Smooth muscle cell (in vitro differentiated cells): Measurements from ENCODE around the gene POMT2. TPM values are rescaled to one million over a fixed set of nuclear protein-coding genes. Genes with fewer than 3 reads are reported as not detected.

Source experiments
- DNase-seq: peaks from one replicate; lab custom pipeline; 2025; ENCODE audit not compliant: unreplicated experiment; lab: John Stamatoyannopoulos, UW
- H2AFZ ChIP-seq: fragments of 200-600 bp; sonication (generic); 2 replicates; pipeline ENCODE4 v1.6.0; 2016; ENCODE audit warnings: antibody characterized with exemption, low read depth, mild to moderate bottlenecking
- H3F3A ChIP-seq: fragments of 200-600 bp; sonication (generic); 2 replicates; pipeline ENCODE4 v1.6.0; 2017; ENCODE audit warnings: antibody characterized with exemption, low read depth
- H3K27ac ChIP-seq: fragments of 200-600 bp; sonication (generic); 2 replicates; pipeline ENCODE4 v1.5.1; 2016; ENCODE audit warnings: low read depth, mild to moderate bottlenecking
- H3K27me3 ChIP-seq: fragments of 200-600 bp; sonication (generic); 2 replicates; pipeline ENCODE4 v1.6.1; 2016; ENCODE audit warnings: low read depth, mild to moderate bottlenecking
- H3K36me3 ChIP-seq: fragments of 200-600 bp; sonication (generic); 2 replicates; pipeline ENCODE4 v1.5.1; 2016; ENCODE audit warnings: low read depth
- H3K4me1 ChIP-seq: fragments of 200-600 bp; sonication (generic); 2 replicates; pipeline ENCODE4 v1.5.1; 2016; ENCODE audit warnings: low read depth
- H3K4me2 ChIP-seq: fragments of 200-600 bp; sonication (generic); 2 replicates; pipeline ENCODE4 v1.6.0; 2016; ENCODE audit warnings: mild to moderate bottlenecking
- H3K4me3 ChIP-seq: fragments of 200-600 bp; sonication (generic); 2 replicates; pipeline ENCODE4 v1.5.1; 2016; ENCODE audit warnings: mild to moderate bottlenecking
- H3K79me2 ChIP-seq: fragments of 200-600 bp; sonication (generic); 2 replicates; pipeline ENCODE4 v1.6.0; 2016; ENCODE audit warnings: low read depth, mild to moderate bottlenecking
- H3K9ac ChIP-seq: fragments of 200-600 bp; sonication (generic); 2 replicates; pipeline ENCODE4 v1.6.0; 2016; ENCODE audit warnings: low read depth
- H3K9me3 ChIP-seq: fragments of 200-600 bp; sonication (generic); replicated peaks from 2 replicates; pipeline ENCODE4 v1.5.1; 2016; ENCODE audit warnings: low read depth
- H4K20me1 ChIP-seq: fragments of 200-600 bp; sonication (generic); 2 replicates; pipeline ENCODE4 v1.6.0; 2016; ENCODE audit warnings: low read depth
- WGBS: methylation state at CpG from one replicate; pipeline ENCODE4 v1.1.7; 2016; ENCODE audit warnings: low lambda C conversion rate; 5-methylcytosine and 5-hydroxymethylcytosine counted together
- polyA plus RNA-seq: library from polyadenylated mRNA; unstranded; fragments of >200 nt; fragmentation: Nextera tagmentation; extraction: Ambion mirVana; gene quantifications from 2 replicates; pipeline ENCODE4 v1.2.1, GENCODE V29; 2016
- total RNA-seq: library from RNA; depleted of rRNA; stranded (reverse); fragments of >200 nt; gene quantifications from 2 replicates; pipeline ENCODE4 v1.2.3, GENCODE V29; 2014
- TF ChIP-seq, protein P1 (sequence below): fragments of 200-600 bp; sonication (generic); IDR thresholded peaks from 2 replicates; pipeline ENCODE4 v1.5.1; 2017; ENCODE audit warnings: borderline replicate concordance, mild to moderate bottlenecking, antibody characterized with exemption; ENCODE audit not compliant: insufficient read depth, poor library complexity, severe bottlenecking

The POMT2 gene
- total and polyA plus RNA-seq, 2 experiments from 2014 or later: 15.9 to 39.8 TPM

DNA sequence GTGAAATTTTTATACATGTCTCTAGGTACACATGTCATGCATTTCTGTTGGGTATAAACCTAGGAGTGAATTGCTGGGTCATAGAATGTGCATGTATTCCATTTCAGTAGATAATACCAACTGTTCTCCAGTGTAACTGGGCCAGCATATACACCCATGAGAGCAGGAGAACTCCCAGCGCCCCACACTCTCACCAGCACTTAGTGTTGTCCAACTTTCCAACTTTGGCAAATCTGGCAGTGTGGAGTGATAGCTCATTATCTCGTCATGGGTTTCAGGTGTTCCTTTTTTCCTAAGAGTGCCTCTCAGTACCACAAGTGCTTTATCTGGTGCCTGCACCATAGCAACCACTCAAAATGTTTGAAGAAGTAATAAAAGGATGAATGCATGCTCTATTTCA lies 89.8 kb downstream of the POMT2 start:
- Histone ChIP-seq H4K20me1 (no peaks in the 10 kb centered on the region), H2AFZ (no peak overlapping the region), H3K4me3 (no peak overlapping the region), H3K36me3 (no peaks in the 10 kb centered on the region), H3K4me2 (no peak overlapping the region), H3K79me2 (no peaks in the 10 kb centered on the region), H3K4me1 (no peaks in the 10 kb centered on the region), H3K9ac (no peak overlapping the region), H3K9me3 (no peaks in the 10 kb centered on the region), H3K27ac (no peak overlapping the region), H3F3A (no peaks in the 10 kb centered on the region), H3K27me3 (no peaks in the 10 kb centered on the region)
- no peak for DNase-seq
- TF ChIP-seq, protein P1, sequence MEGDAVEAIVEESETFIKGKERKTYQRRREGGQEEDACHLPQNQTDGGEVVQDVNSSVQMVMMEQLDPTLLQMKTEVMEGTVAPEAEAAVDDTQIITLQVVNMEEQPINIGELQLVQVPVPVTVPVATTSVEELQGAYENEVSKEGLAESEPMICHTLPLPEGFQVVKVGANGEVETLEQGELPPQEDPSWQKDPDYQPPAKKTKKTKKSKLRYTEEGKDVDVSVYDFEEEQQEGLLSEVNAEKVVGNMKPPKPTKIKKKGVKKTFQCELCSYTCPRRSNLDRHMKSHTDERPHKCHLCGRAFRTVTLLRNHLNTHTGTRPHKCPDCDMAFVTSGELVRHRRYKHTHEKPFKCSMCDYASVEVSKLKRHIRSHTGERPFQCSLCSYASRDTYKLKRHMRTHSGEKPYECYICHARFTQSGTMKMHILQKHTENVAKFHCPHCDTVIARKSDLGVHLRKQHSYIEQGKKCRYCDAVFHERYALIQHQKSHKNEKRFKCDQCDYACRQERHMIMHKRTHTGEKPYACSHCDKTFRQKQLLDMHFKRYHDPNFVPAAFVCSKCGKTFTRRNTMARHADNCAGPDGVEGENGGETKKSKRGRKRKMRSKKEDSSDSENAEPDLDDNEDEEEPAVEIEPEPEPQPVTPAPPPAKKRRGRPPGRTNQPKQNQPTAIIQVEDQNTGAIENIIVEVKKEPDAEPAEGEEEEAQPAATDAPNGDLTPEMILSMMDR: no peak
- 92% methylated on average over 2 of the region's 2 CpGs for WGBS

DNA sequence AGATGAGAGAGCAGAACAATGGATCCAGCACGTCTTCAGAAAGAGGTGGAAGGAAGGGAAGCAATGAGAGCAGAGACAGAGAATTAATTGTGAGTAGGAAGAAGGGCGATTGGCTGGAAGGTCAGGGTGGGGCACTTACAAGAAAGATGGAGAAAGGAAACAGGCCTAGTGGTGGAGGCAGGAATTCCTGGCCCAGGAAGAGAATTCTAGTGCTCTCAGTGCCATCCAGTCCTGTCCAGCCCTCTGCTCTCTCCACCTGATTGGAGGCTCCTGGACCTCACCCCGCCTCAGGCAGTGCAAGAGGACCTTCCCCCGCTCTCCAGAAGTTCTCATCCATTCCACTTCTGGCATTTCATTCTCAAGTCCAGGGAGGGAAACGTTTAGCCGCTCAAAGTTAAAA lies 92.6 kb downstream of the POMT2 start:
- H3K9me3 ChIP-seq: no peaks in the 10 kb centered on the region
- H3K4me1 ChIP-seq: no peaks in the 10 kb centered on the region
- no peaks in the 10 kb centered on the region for H3K79me2 ChIP-seq
- no peak overlapping the region for H2AFZ ChIP-seq
- WGBS: 63% methylated on average over 6 of the region's 6 CpGs
- H3K9ac ChIP-seq: no peak overlapping the region
- no peak overlapping the region for H3K27ac ChIP-seq
- DNase-seq: no peak
- TF ChIP-seq, protein P1: no peak
- no peak overlapping the region for H3K4me2 ChIP-seq
- no peak overlapping the region for H3K4me3 ChIP-seq
- no peaks in the 10 kb centered on the region for H4K20me1 ChIP-seq
- no peaks in the 10 kb centered on the region for H3K36me3 ChIP-seq
- no peaks in the 10 kb centered on the region for H3F3A ChIP-seq
- H3K27me3 ChIP-seq: no peaks in the 10 kb centered on the region

DNA sequence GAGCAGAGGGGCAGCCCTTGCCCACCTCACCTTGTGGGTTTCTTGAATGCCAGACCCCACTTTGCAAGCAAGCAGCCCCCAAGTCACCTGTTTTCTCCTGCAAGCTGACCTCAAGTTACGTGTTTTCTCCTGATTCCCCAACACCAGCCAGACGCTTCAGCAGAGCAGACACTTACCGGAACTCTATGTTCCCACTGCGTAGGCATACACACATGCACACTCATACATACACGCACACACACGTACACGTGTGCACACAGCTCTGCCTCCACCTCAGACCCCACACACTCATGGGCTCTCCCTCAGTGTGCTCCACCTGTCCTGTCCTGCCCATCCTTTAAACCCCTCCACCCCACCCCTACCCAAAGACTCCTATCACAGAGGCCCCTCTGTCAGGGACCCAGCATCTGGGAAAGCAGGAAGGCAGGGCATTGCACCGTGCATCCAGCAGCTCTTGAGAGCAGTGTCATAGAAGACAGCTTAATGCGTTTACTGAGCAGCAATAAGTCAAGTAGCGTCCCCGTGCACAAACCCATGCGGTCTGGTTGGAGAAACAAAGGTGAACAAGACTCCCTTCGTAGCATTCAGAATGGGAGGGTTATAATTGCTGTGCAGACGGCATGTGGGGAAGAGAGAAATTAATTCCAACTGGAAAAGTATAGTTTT lies 94.7 kb downstream of the POMT2 start:
- Histone ChIP-seq H3K9me3 (no peaks in the 10 kb centered on the region), H3K4me2 (no peak overlapping the region), H3K4me1 (no peaks in the 10 kb centered on the region), H3K27ac (no peak overlapping the region), H3K27me3 (no peaks in the 10 kb centered on the region), H4K20me1 (no peaks in the 10 kb centered on the region), H3F3A (no peaks in the 10 kb centered on the region), H2AFZ (no peak overlapping the region), H3K36me3 (no peaks in the 10 kb centered on the region), H3K9ac (no peak overlapping the region), H3K79me2 (no peaks in the 10 kb centered on the region), H3K4me3 (no peak overlapping the region)
- 95% methylated on average over 14 of the region's 14 CpGs for WGBS
- no peak for DNase-seq
- TF ChIP-seq, protein P1: no peak

DNA sequence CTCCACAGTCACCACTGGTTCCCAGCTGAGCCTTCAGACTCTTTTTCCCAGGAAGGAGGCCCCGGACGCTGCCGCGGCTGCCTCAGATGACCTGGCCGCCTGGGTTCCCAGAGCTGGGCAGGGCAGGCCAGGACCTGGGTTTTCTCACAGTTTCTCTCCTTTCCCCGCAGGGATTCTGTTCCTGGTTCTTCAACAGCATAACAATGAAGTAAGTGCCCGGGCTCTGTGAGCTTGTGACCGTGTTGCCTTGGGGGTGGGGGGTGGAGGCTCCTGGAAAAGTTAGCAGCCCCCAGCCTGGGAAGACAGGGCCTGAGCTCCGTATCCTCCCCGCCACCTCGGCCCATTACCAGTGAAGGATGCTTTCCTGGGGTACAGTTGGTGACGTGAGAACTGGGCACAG lies 95.4 kb downstream of the POMT2 start:
- Histone ChIP-seq H3K27ac (no peak overlapping the region), H3F3A (no peaks in the 10 kb centered on the region), H3K4me2 (no peak overlapping the region), H3K9me3 (no peaks in the 10 kb centered on the region), H3K9ac (no peak overlapping the region), H3K4me1 (no peaks in the 10 kb centered on the region), H2AFZ (no peak overlapping the region), H4K20me1 (no peaks in the 10 kb centered on the region), H3K4me3 (no peak overlapping the region), H3K36me3 (no peaks in the 10 kb centered on the region), H3K27me3 (no peaks in the 10 kb centered on the region), H3K79me2 (no peaks in the 10 kb centered on the region)
- TF ChIP-seq, protein P1: no peak
- no peak for DNase-seq
- 77% methylated on average over 12 of the region's 12 CpGs for WGBS
